ENCODE measurements around the gene OXER1. TPM values are rescaled to one million over a fixed set of nuclear protein-coding genes. Genes with fewer than 3 reads are reported as not detected.

The OXER1 gene
- total and polyA plus RNA-seq, 4 donors: 2.2 to 8.1 (median 6.7) TPM

DNA sequence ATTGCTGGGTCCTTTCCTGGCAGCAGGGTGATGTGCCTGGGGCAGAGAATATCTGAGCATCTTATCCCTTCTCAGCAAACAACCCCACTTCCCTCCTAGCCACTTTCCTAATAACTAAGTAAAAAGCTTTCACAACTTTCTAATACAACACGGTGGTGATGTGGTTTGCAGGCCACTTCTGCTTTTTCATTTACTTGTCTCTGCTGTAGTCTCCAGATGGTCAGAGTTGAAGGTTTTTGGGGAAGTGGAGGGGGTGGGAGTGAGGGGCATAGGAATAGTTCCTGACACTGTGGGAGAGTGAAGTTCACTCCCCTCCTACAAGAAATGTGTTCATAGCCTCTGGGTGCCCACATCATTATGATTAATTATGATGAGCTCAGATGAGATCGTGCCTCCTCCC, 11.6 kb downstream of the OXER1 start:
- H3K4me1 ChIP-seq (ENCODE audit: control insufficient read depth in 4 of 4, insufficient read depth in 4 of 4, low read length in 3 of 4): peaks cover 3 to 23% (median 13%) of the 10 kb centered on the region in 4 donors
- no peak overlapping the region for H3K9ac ChIP-seq (ENCODE audit: low read depth in 1 of 2, low read length in 2 of 2)
- TF ChIP-seq JUND (IDR thresholded peaks at IDR 0.05) (no peak), GABPA (IDR thresholded peaks at IDR 0.05 in 1 of 2, conservative IDR thresholded peaks at IDR 0.05 in 1 of 2) (no peak), HNF4A (conservative IDR thresholded peaks at IDR 0.05) (no peak), EGR1 (IDR thresholded peaks at IDR 0.05; ENCODE audit: low read depth in 2 of 2) (no peak), RXRA (IDR thresholded peaks at IDR 0.05) (no peak), NR2F2 (IDR thresholded peaks at IDR 0.05) (no peak), YY1 (IDR thresholded peaks at IDR 0.05) (no peak), FOXA1 (IDR thresholded peaks at IDR 0.05) (no peak), SP1 (IDR thresholded peaks at IDR 0.05) (no peak), TAF1 (conservative IDR thresholded peaks at IDR 0.05) (no peak), RAD21 (IDR thresholded peaks at IDR 0.05) (no peak)
- TF ChIP-seq, protein P1, sequence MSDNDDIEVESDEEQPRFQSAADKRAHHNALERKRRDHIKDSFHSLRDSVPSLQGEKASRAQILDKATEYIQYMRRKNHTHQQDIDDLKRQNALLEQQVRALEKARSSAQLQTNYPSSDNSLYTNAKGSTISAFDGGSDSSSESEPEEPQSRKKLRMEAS (IDR thresholded peaks at IDR 0.05): no peak
- TF ChIP-seq, protein P2, sequence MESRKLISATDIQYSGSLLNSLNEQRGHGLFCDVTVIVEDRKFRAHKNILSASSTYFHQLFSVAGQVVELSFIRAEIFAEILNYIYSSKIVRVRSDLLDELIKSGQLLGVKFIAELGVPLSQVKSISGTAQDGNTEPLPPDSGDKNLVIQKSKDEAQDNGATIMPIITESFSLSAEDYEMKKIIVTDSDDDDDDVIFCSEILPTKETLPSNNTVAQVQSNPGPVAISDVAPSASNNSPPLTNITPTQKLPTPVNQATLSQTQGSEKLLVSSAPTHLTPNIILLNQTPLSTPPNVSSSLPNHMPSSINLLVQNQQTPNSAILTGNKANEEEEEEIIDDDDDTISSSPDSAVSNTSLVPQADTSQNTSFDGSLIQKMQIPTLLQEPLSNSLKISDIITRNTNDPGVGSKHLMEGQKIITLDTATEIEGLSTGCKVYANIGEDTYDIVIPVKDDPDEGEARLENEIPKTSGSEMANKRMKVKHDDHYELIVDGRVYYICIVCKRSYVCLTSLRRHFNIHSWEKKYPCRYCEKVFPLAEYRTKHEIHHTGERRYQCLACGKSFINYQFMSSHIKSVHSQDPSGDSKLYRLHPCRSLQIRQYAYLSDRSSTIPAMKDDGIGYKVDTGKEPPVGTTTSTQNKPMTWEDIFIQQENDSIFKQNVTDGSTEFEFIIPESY (IDR thresholded peaks at IDR 0.05): no peak
- TF ChIP-seq, protein P3, sequence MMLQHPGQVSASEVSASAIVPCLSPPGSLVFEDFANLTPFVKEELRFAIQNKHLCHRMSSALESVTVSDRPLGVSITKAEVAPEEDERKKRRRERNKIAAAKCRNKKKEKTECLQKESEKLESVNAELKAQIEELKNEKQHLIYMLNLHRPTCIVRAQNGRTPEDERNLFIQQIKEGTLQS (IDR thresholded peaks at IDR 0.05): no peak
- TF ChIP-seq, protein P4, sequence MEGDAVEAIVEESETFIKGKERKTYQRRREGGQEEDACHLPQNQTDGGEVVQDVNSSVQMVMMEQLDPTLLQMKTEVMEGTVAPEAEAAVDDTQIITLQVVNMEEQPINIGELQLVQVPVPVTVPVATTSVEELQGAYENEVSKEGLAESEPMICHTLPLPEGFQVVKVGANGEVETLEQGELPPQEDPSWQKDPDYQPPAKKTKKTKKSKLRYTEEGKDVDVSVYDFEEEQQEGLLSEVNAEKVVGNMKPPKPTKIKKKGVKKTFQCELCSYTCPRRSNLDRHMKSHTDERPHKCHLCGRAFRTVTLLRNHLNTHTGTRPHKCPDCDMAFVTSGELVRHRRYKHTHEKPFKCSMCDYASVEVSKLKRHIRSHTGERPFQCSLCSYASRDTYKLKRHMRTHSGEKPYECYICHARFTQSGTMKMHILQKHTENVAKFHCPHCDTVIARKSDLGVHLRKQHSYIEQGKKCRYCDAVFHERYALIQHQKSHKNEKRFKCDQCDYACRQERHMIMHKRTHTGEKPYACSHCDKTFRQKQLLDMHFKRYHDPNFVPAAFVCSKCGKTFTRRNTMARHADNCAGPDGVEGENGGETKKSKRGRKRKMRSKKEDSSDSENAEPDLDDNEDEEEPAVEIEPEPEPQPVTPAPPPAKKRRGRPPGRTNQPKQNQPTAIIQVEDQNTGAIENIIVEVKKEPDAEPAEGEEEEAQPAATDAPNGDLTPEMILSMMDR (IDR thresholded peaks at IDR 0.05; ENCODE audit: low read depth, low read length, missing input control): no peak
- WGBS: 85% methylated on average over 2 of the region's 2 CpGs
- H3K27ac ChIP-seq (ENCODE audit: low read depth in 1 of 2, low read length in 2 of 2): no peak overlapping the region
- H3K9me3 ChIP-seq (ENCODE audit: control insufficient read depth in 4 of 4, low read length in 3 of 4): no peaks in the 10 kb centered on the region
- H3K27me3 ChIP-seq (ENCODE audit: control insufficient read depth in 4 of 4, insufficient read depth in 4 of 4, low read length in 3 of 4): no peaks in the 10 kb centered on the region
- H3K4me3 ChIP-seq (ENCODE audit: low read depth in 1 of 3, low read length in 3 of 3): no peak overlapping the region
- no peak for DNase-seq (ENCODE audit: low spot score)
- H3K36me3 ChIP-seq (ENCODE audit: control insufficient read depth in 4 of 4, insufficient read depth in 3 of 4, low read depth in 1 of 4, low read length in 3 of 4): no peaks in the 10 kb centered on the region

DNA sequence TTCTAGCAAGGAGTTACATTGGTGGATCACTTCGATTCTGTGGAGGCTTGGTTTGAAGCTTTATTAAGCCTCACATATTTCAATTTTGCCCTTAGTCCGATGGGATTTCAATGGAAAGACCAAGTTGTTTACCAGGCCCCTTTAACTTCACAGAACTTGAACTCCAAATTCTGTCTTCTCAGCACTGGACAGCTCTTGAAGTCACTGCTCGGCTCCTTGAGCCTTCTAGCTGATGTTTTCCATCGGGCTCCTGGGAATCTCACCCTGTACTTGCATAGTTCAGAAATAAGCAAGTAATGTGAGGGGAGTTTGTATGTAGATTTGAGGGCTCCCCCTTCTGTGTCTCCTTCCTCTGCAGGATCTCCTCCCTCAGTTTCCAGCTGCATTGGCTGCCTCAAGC, 15.1 kb downstream of the OXER1 start:
- no peak for DNase-seq (ENCODE audit: low spot score)
- 95% methylated on average over 4 of the region's 4 CpGs for WGBS
- TF ChIP-seq, protein P2 (IDR thresholded peaks at IDR 0.05): no peak
- TF ChIP-seq, protein P3 (IDR thresholded peaks at IDR 0.05): no peak
- TF ChIP-seq HNF4A (conservative IDR thresholded peaks at IDR 0.05) (no peak), RXRA (IDR thresholded peaks at IDR 0.05) (no peak), EGR1 (IDR thresholded peaks at IDR 0.05; ENCODE audit: low read depth in 2 of 2) (no peak)
- H3K4me1 ChIP-seq (ENCODE audit: control insufficient read depth in 4 of 4, insufficient read depth in 4 of 4, low read length in 3 of 4): peaks cover 3 to 10% (median 7%) of the 10 kb centered on the region in 4 donors
- H3K36me3 ChIP-seq (ENCODE audit: control insufficient read depth in 4 of 4, insufficient read depth in 3 of 4, low read depth in 1 of 4, low read length in 3 of 4): no peaks in the 10 kb centered on the region
- no peaks in the 10 kb centered on the region for H3K9me3 ChIP-seq (ENCODE audit: control insufficient read depth in 4 of 4, low read length in 3 of 4)
- H3K4me3 ChIP-seq (ENCODE audit: low read depth in 1 of 3, low read length in 3 of 3): no peak overlapping the region
- H3K27ac ChIP-seq (ENCODE audit: low read depth in 1 of 2, low read length in 2 of 2): no peak overlapping the region
- H3K9ac ChIP-seq (ENCODE audit: low read depth in 1 of 2, low read length in 2 of 2): no peak overlapping the region
- H3K27me3 ChIP-seq (ENCODE audit: control insufficient read depth in 4 of 4, insufficient read depth in 4 of 4, low read length in 3 of 4): no peaks in the 10 kb centered on the region

All from liver (tissue), 9 donors.